HG02763 (cell line): ENCODE results near the gene ASPHD1.

Source experiments
- ATAC-seq: cut with Tn5 transposase; IDR thresholded peaks from one replicate; pipeline ENCODE4 v1.9.1; 2021; ENCODE audit warnings: mild to moderate bottlenecking, moderate library complexity; ENCODE audit not compliant: unreplicated experiment

Gene ASPHD1

DNA sequence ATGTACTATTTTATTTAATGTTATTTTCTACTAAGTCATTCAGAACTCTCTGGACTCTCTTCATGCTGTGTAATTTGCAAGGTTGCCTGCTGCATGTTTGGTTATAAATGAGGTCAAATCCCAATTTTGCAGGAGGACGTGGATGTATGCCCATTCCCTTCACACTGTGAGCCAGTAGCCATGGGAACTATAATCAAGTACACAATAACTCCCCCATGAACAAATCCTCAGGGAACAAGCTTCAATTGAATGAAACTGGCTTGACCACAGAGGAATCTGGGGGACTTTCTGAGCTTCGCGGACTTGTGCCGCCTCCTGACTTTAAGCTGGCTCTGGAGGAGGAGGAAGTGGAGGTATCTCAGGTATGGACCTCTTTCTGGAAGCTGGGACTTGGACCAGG lies 40.4 kb downstream of the ASPHD1 start:
- no peak for ATAC-seq

- ATAC-seq, result no peak
Measured at GRCh38 chr16:29943846-29944799, 43.8 kb downstream of the ASPHD1 start.

DNA sequence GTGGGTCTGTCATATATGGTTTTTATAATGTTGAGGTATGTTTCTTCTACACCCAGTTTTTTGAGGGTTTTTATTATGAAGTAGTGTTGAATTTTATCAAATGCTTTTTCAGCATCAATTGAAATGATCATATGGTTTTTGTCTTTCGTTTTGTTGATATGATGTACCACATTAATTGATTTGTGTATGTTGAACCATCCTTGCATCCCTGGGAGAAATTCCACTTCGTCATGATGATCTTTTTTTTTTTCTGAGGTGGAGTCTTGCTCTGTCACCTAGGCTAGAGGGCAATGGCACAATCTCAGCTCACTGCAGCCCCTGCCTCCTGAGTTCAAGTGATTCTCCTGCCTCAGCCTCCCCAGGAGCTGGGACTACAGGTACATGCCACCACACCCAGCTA lies 47.6 kb downstream of the ASPHD1 start:
- ATAC-seq, result no peak

DNA sequence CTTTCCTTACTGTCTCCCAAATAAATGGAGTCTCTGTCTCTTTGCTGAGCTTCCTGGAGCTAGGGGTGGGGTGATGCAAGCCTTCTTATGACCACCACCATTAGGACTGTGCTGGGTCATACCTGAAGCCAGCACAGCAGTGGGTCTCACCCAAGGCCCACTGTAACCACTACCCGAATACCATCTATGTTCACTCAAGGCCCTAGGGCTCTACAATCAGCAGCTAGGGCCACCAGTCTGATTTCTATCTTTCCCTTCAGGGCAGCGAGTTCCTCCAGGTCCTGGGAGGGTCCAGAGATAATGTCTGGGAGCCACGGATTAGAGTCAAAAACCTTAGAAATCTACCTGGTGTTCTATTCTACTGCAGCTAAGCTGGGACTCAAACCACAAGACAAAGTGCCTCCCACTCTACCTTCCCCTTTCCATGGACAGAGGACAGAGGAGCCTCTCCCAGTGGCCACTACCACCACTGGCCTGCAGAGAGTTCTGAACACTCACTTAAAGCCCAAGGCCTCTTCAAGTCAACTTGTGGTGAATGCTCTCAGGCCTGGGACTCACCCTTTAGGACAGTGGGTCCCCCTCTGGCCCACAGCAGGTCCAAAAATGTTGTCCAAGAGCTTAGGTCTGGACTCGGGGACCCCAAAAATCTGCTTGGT lies 50.6 kb downstream of the ASPHD1 start:
- no peak for ATAC-seq

GRCh38 chr16:29951625-29952365 lies 51.5 kb downstream of the ASPHD1 start:
- no peak for ATAC-seq
